Breast epithelium (tissue), 4 donors: ENCODE results near the gene TP53BP2. TPM values are rescaled to one million over a fixed set of nuclear protein-coding genes. Genes with fewer than 3 reads are reported as not detected.

Source experiments
- DNase-seq, 2 donors: peaks; one replicate each; pipeline ENCODE4 v3.0.0-alpha.2; 2019; ENCODE audit warnings: low spot score in 2 of 2
- H3K27ac ChIP-seq, 2 donors: fragments of 200-600 bp; sonication (generic) in 1 of 2; one replicate each; pipeline ENCODE4 v1.5.1; 2016 to 2019; ENCODE audit warnings: mild to moderate bottlenecking in 1 of 2
- H3K27me3 ChIP-seq, 2 donors: fragments of 200-600 bp; sonication (generic) in 1 of 2; one replicate each; pipeline versions ENCODE4 v1.5.1 to v1.6.0; 2017 to 2019; ENCODE audit warnings: control low read depth in 1 of 2, mild to moderate bottlenecking in 1 of 2
- H3K36me3 ChIP-seq: fragments of 200-600 bp; one replicate; pipeline ENCODE4 v1.5.1; 2019
- H3K4me1 ChIP-seq, 2 donors: fragments of 200-600 bp; sonication (generic); one replicate each; pipeline ENCODE4 v1.5.1; 2016 to 2019; ENCODE audit warnings: control low read depth in 1 of 2
- H3K4me3 ChIP-seq, 3 donors: fragments of 200-600 bp; sonication (generic); 1 replicate in 2 of 3; 2 replicates in 1 of 3; pipeline ENCODE4 v1.5.1; 2016 to 2019; ENCODE audit warnings: mild to moderate bottlenecking in 3 of 3, moderate library complexity in 2 of 3
- H3K9me3 ChIP-seq, 2 donors: fragments of 200-600 bp; sonication (generic) in 1 of 2; one replicate each; pipeline ENCODE4 v1.5.1; 2016 to 2019; ENCODE audit warnings: control low read depth in 1 of 2
- POLR2A ChIP-seq: fragments of 450-650 bp; IDR thresholded peaks from one replicate; pipeline ENCODE4 v1.6.1; 2016; ENCODE audit warnings: antibody characterized with exemption, mild to moderate bottlenecking, moderate library complexity
- POLR2AphosphoS5 ChIP-seq, 3 donors: sonication (generic); formaldehyde crosslinking; IDR thresholded peaks; one replicate each; pipeline ENCODE4 v1.6.1; 2017; ENCODE audit warnings: antibody characterized with exemption in 3 of 3
- intact Hi-C: fragments of 100-400 bp; cut with DNase I; formaldehyde crosslinking; loops from one replicate; pipeline ENCODE4 v1.15.1; 2023; ENCODE audit warnings: low total_unique reads
- total RNA-seq, 3 donors: library from RNA; depleted of rRNA; stranded (reverse); fragments of >200 nt; gene quantifications; one replicate each; pipeline ENCODE4 v1.1.0, GENCODE V29; 2016
- TF ChIP-seq, protein P1 (sequence below), 3 donors: fragments of 450-650 bp; IDR thresholded peaks; one replicate each; pipeline ENCODE4 v1.5.1; 2016 to 2017; ENCODE audit warnings: antibody characterized with exemption in 3 of 3, mild to moderate bottlenecking in 3 of 3, moderate library complexity in 3 of 3

TP53BP2 gene
- total RNA-seq, 3 donors from 2014 or later = 31.4 to 46.8 (median 38.0) TPM

DNA sequence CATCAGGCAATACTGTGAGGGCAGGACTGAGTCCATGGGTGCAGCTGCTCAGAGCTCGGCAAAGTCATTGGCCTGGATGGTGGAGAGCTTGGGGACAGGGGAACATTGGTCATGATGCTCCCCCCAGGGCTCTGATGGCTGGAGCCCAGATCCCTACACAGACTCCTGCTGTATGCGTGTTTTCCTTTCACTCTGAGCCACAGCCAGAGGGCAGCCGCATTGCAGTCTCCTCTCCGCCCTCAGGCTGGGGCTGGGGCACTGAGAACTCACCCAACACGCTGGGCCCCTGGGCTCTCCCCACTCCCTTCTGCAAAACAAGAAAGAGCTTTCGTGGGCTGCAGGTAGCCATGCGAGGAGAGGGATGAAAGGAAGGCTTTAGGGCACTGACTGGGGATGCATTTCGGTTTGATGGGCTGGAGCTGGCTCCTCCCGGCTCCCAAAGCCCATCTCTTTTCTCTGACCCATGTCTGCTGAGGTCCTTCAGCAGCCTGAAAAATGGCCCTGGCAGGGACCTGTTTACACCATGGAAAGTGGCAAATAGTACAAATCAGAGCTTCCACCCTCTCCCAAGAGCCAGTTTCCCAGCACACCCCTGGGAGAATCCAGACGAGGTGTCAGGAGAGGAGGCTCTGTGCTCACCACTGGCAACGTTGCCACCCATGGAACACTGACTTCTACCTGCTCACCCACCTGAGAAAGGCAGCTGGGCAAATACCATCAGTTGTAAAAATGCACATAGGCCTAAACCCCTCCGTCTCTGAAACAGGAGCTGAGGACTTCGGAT lies 89.6 kb downstream of the TP53BP2 start:
- H3K9me3 ChIP-seq = no peaks in the 10 kb centered on the region
- H3K4me1 ChIP-seq = no peaks in the 10 kb centered on the region
- no peak for DNase-seq
- TF ChIP-seq POLR2AphosphoS5 (IDR thresholded peaks at IDR 0.05) = no peak
- TF ChIP-seq, protein P1, sequence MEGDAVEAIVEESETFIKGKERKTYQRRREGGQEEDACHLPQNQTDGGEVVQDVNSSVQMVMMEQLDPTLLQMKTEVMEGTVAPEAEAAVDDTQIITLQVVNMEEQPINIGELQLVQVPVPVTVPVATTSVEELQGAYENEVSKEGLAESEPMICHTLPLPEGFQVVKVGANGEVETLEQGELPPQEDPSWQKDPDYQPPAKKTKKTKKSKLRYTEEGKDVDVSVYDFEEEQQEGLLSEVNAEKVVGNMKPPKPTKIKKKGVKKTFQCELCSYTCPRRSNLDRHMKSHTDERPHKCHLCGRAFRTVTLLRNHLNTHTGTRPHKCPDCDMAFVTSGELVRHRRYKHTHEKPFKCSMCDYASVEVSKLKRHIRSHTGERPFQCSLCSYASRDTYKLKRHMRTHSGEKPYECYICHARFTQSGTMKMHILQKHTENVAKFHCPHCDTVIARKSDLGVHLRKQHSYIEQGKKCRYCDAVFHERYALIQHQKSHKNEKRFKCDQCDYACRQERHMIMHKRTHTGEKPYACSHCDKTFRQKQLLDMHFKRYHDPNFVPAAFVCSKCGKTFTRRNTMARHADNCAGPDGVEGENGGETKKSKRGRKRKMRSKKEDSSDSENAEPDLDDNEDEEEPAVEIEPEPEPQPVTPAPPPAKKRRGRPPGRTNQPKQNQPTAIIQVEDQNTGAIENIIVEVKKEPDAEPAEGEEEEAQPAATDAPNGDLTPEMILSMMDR (IDR thresholded peaks at IDR 0.05) = no peak
- intact Hi-C loops = no loop called here
- H3K27me3 ChIP-seq = no peaks in the 10 kb centered on the region
- no peak overlapping the region for H3K4me3 ChIP-seq
- H3K36me3 ChIP-seq = peaks cover 6% of the 10 kb centered on the region
- H3K27ac ChIP-seq = no peak overlapping the region

GRCh38 chr1:223755432-223755792 lies 90.3 kb downstream of the TP53BP2 start:
- intact Hi-C loops = no loop called here
- Histone ChIP-seq H3K27me3 (no peaks in the 10 kb centered on the region), H3K9me3 (no peaks in the 10 kb centered on the region), H3K36me3 (peaks cover 6% of the 10 kb centered on the region), H3K27ac (no peak overlapping the region), H3K4me3 (no peak overlapping the region), H3K4me1 (no peaks in the 10 kb centered on the region)
- TF ChIP-seq, protein P1 (IDR thresholded peaks at IDR 0.05) = no peak
- TF ChIP-seq POLR2AphosphoS5 (IDR thresholded peaks at IDR 0.05) (no peak), POLR2A (no peak)
- no peak for DNase-seq

DNA sequence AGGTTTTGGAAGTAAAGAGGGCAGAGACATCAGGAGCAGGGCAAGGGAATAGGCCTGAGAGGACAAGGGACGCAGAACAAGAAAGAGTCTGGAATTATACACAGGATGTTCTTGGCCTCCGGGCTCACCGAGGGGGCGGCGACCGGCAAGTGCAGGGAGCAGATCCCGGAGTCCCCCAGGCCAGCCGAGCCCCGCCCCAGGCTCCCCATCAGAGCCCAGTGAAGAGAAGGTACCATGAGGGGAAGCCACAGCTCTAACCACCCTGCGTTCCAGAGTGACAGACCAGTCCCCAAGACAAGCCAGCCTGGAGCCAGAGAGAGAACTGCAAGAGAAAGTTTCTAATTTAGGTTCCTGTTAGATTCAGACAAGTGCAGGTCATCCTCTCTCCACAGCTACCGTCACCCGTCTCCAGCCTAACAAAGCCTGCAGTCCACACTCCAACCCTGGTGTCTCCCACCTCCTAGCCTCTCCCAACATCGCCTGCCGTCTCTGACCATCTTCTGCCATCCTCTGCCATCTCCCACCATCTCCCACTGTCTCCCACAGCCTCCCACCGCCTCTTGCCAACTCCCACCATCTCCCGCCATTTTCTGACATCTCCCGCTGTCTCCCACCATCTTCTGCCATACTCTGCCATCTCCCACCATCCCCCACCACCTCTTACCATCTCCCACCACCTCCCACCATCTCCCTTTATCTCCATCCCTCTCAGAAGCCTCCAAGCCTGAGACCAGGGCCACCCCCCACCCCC lies 90.9 kb downstream of the TP53BP2 start:
- TF ChIP-seq POLR2AphosphoS5 (IDR thresholded peaks at IDR 0.05) (no peak), POLR2A (no peak)
- TF ChIP-seq, protein P1 (IDR thresholded peaks at IDR 0.05) = no peak
- Histone ChIP-seq H3K27me3 (no peaks in the 10 kb centered on the region), H3K27ac (no peak overlapping the region), H3K4me3 (no peak overlapping the region), H3K9me3 (no peaks in the 10 kb centered on the region), H3K4me1 (no peaks in the 10 kb centered on the region), H3K36me3 (peaks cover 6% of the 10 kb centered on the region)
- DNase-seq = no peak
- intact Hi-C loops = no loop called here

- TF ChIP-seq POLR2AphosphoS5 (IDR thresholded peaks at IDR 0.05) (no peak), POLR2A (no peak)
- TF ChIP-seq, protein P1 (IDR thresholded peaks at IDR 0.05) = no peak
- no peak overlapping the region for H3K27ac ChIP-seq
- H3K4me3 ChIP-seq = no peak overlapping the region
- H3K27me3 ChIP-seq = no peaks in the 10 kb centered on the region
- intact Hi-C loops = no loop called here
- peaks cover 6% of the 10 kb centered on the region for H3K36me3 ChIP-seq
- H3K4me1 ChIP-seq = no peaks in the 10 kb centered on the region
- DNase-seq = no peak
- H3K9me3 ChIP-seq = no peaks in the 10 kb centered on the region
Observed at GRCh38 chr1:223752721-223753515, 92.8 kb downstream of the TP53BP2 start.
